Esophagus muscularis mucosa (tissue), 3 donors: ENCODE measurements around the gene HSPA6.

Experiments used
- CTCF ChIP-seq, 3 experiments: fragments of 200-600 bp in 2 of 3; fragments of 450-650 bp in 1 of 3; sonication (generic) in 2 of 3; IDR thresholded peaks; one replicate each; pipeline ENCODE4 v1.5.1; 2017 to 2019; ENCODE audit warnings: antibody characterized with exemption in 3 of 3, mild to moderate bottlenecking in 2 of 3, moderate library complexity in 1 of 3
- POLR2A ChIP-seq: fragments of 450-650 bp; IDR thresholded peaks from one replicate; pipeline ENCODE4 v1.6.1; 2017; ENCODE audit warnings: antibody characterized with exemption, moderate library complexity, mild to moderate bottlenecking, low read depth

DNA sequence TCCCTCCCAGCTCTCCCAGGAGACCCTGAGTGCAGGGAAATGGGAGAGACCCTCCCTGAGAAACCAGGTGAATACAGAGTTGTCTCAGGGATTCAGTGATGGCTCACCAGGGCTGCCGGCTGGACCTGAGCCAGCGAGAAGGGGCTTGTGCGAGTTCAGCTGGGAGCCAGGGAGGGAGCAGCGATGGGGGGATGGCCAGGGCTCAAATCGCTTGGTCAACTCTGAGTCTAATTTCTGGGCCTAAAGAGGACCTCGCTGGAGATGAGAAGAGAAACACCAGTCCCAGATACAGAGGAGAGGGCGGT is 12.6 kb upstream of the HSPA6 start:
- TF ChIP-seq CTCF (IDR thresholded peaks at IDR 0.05) (no peak), POLR2A (no peak)
